Dermis blood vessel endothelial cell (primary cell): ENCODE measurements around the gene TRIOBP. TPM values are rescaled to one million over a fixed set of nuclear protein-coding genes. Genes with fewer than 3 reads are reported as not detected.
"Not testable (repeated sequence)": the region's sequence is repeated elsewhere in the genome, so short reads cannot be mapped to it uniquely, and the experiment has no call there.

Source experiments
- DNase-seq: peaks from one replicate; pipeline ENCODE4 v3.0.0; 2010
- total RNA-seq: library from RNA; depleted of rRNA; stranded (reverse); fragments of >200 nt; gene quantifications from 2 replicates; pipeline ENCODE4 v1.2.3, GENCODE V29; 2014

TRIOBP gene
- total RNA-seq, 1 donor from 2014 or later, result 165 TPM

- no peak for DNase-seq
Observed at GRCh38 chr22:37776639-37777005, 79.8 kb downstream of the TRIOBP start.

GRCh38 chr22:37777122-37777687 is 80.4 kb downstream of the TRIOBP start:
- DNase-seq, result no peak

GRCh38 chr22:37778370-37779009 is 81.6 kb downstream of the TRIOBP start:
- DNase-seq, result no peak

GRCh38 chr22:37781434-37782059 is 84.7 kb downstream of the TRIOBP start:
- peak; percentile 41 for DNase-seq

DNA sequence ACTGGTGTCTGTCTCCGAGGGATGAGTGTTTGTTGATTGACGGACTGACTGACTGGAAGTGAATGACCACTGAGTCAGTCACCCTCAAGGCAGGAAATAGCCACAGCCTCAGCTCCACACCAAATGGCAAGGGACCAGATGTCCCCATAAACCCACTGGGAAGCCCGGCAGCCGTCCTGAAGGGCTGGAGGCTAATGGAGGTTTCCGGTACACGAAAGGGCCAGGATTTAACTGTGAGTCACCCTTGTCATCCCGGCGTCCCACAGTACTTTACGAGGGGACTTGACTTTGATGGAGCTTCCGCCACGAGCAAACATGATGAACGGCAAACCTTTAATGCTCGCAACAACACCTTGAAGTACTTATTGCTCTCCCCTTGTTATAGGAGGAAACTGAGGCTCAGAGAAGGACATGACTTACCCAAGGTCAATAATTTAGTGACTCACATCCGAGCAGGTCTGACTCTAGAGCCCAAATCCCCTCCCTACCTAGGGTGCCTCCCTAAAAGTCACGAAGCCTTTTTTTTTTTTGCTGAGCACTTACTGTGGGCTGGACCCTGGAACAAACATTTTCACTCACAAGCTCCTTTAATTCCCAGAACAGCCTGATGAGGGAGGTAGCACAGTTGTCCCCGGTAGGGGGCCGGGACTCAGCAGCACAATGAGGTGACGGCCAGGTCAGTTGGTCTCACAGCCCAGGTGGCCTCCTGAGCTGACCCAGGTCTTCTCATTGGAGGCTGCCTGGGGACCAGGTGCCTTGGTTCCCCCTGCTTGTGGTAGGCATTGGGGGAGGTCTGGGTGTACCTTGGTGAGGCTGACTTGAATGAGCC is 85.7 kb downstream of the TRIOBP start:
- DNase-seq, result peak; percentile 52

DNA sequence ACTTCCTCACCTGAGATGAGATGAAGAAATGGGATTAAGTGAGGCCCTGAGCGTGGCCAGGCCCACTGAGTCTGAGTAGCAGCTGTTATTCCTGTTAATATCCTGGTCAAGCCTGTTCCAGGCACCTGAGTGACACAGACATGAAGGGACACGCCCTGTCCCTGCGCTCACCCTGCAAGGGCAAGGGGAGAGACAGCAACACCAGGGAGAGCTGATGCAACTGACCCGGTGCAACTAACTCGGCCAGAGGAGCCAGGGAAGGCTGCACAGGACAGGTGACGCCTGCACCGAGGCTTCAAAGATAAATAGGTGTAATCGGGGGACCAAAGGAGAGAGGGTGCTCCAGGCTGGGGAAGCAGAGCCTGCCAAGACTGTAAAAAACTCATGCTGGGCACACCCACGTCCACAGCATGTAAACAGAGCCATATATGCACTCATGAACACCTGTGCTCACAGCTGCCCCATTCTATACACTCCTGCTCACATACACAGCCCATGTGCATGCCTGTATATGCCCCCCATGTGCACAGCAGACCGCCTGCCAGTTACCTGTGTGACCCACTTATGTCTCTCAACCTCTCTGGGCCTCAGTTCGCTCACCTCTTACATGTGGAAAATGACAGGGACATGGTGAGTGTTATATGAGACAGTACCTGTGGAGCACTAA is 88.1 kb downstream of the TRIOBP start:
- no peak for DNase-seq

- DNase-seq, result no peak
Observed at GRCh38 chr22:37790234-37790633, 93.4 kb downstream of the TRIOBP start.

DNA sequence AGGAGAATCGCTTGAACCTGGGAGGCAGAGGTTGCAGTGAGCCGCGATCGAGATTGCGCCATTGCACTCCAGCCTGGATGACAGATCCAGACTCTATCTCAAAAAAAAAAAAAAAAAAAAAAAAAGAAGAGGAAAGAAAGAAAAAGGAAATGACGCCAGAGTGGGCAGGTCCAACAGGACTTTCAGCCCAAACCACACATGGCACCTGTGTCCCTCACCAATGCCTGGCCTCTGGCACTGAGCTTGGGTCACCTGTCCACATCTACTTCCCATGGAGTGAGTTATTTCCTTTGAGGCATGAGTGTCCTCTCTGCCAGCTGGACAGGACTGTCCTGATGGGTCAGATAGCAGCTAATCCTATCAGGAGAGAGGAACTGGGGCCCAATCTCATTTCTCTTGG is 95.6 kb downstream of the TRIOBP start:
- DNase-seq, result no peak

DNA sequence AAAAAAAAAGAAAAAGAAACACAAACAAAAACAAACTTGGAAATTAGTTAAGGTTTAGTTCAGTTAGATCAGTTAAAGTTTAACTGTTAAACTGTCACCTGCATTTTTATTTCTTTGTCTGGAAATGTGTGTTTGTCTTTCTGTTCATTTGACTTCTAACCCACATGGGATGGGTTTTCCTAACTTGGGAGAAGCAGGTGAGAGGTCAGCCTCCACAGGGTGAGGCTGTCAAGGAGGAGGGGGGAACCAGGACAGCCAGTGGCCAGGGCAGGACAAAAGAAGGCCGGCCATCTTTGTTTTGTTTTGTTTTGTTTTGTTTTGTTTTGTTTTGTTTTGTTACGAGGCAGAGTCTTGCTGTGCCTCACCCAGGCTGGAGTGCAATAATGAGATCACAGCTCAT is 97.5 kb downstream of the TRIOBP start:
- DNase-seq, result no peak

- no peak for DNase-seq
Observed at GRCh38 chr22:37796079-37796478, 99.2 kb downstream of the TRIOBP start.

GRCh38 chr22:37797259-37797658 is 100.4 kb downstream of the TRIOBP start:
- DNase-seq, result not testable (repeated sequence)

DNA sequence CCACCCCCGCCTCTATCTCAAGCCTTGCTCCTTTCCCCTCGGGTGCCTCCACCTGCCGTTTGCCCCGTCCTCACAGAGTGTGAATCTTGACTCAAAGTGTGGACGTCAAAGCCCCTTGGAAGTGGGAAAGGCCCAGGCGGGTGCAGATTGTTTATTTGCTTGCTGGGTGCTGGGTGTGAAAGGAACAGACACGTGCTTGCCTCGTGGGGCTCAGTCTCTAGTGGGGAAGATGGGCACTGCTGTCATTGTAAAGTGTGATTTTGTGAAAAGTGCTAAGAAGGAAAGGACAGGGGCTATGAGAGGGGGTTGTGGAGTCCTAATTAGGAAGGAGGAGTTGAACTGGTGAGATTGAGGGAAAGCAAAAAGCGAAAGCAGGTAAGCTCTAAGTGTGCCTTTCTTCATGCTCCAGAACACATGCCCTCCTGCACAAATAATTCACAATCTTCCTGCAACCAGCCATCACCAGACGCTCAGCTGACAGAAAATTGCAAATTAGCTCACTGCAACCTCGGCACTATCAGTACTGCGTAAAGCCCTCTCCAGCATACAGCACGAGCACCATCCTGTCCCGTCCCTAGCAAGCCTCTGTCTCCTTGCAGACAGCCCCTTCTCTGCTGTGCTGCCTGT is 101.1 kb downstream of the TRIOBP start:
- no peak for DNase-seq

DNA sequence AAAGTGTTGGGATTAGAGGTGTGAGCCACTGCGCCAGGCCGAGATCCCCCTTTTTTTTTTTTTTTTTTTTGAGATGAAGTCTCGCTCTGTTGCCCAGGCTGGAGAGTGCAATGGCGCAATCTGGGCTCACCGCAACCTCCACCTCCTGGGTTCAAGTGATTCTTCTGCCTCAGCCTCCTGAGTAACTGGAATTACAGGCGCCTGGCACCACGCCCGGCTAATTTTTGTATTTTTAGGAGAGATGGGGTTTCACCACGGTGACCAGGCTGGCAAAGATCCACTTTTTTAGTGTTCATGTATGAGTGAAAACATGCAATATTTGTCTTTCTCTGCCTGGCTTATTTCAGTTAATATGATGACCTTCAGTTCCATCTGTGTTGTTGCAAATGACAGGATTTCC is 103.1 kb downstream of the TRIOBP start:
- DNase-seq, result not testable (repeated sequence)

- DNase-seq, result no peak
Observed at GRCh38 chr22:37801946-37802309, 105.1 kb downstream of the TRIOBP start.

GRCh38 chr22:37802310-37803194 is 105.7 kb downstream of the TRIOBP start:
- DNase-seq, result peak; percentile 58

DNA sequence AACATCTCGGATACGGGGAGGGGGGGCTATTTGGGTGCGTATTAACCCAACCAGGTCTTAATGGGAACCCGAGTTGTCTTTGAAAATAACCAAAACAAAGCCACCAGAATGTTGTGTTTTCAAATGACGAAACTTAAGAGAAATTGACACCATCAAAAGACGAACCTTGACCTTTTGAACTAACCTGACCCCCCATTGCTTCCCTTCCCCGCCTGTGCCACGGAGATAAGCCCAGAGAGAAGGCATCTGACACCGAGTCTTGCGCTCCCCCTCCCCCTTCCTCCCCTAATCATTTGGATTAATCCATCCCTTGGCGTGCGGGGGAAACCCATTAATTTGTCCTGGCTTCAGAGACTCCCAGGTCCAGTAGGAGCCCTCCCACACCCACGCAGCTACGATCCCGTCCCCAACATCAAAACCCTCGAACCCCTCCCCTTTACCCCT is 106.4 kb downstream of the TRIOBP start:
- DNase-seq, result no peak

DNA sequence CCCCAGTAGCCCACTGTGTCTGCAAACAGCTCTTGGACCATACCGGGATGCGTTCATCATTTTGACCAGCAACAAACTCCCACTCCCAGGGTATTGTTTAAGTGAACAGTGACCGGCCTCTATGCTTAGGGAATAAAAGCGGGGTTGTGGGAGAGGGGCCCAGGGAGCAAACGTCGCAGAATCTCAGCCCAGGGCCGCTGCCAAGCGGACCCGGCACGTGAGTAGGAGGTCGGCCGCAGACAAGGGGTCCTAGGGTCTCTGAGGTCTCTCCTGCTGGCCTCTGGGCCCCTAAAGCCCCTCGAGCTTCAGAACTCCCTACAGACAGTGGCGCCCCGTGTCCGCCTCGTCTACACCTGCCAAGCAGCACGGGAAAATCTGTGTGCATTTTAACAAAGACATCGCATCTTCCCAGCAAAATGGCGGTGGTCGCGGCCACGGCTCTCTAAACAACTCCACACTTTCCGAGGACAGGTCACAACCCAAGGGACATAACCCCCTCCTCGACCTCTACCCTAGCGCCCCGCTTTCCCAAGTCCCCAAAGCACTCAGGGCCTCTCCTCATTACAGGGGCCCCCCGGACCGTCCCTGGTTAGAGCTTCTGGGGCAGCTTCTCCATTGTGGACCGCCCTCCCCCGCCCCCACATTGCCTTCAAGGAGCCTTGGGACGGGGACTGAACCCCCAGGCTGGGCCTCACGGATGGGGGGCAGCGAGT is 106.9 kb downstream of the TRIOBP start:
- no peak for DNase-seq

GRCh38 chr22:37804352-37804880 is 107.6 kb downstream of the TRIOBP start:
- DNase-seq, result no peak

- DNase-seq, result peak; percentile 92
Observed at GRCh38 chr22:37804881-37805809, 108.3 kb downstream of the TRIOBP start.
